Measurements from ENCODE around the gene DCC.

The DCC gene

DNA sequence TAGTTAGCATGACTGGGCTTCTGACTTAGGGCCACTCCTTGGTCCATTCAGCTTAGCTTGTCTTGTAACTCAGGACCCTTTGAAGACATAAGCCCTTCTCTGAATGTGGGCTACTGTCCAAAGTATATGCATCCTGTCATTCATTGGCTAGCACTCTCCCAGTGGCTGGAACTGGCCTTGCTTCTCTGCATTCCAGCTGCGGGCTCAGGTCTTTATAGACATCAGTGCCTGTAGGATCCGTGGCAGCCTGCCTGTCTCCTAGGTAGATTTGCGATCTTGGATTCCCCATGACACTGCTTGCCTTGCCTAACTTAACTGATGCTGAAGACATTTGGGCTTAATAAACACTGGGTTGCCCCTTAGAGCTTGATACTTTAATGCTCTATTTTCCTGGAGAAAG, 170.1 kb downstream of the DCC start:
- TF ChIP-seq CTCF (IDR thresholded peaks at IDR 0.05) = no peak
- no peak overlapping the region for H3K4me3 ChIP-seq
- no peak overlapping the region for H3K27ac ChIP-seq
- DNase-seq (ENCODE audit: low spot score) = no peak

DNA sequence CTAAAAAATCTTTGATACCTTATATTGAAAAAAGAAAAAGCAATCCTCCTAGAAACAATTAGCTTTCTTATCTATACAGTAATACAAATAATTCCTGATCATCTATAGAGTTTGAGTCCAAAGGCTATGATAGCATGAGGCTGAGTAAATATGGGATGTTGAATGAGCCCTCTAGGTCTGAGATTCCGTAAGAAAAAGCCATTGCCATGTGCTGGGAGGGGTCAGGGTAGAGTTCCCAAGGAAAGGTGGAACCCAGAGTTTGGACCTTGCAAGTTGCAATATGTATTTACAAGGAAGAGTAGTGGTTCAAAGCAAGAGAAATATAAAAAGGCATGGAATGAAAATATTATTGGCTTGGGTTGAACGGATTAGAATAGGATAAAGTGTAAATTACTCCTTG, 178.1 kb downstream of the DCC start:
- Histone ChIP-seq H3K4me3 (no peak overlapping the region), H3K27ac (no peak overlapping the region)
- TF ChIP-seq CTCF (IDR thresholded peaks at IDR 0.05) = no peak
- no peak for DNase-seq (ENCODE audit: low spot score)

GRCh38 chr18:52519021-52519420, 179.0 kb downstream of the DCC start:
- DNase-seq (ENCODE audit: low spot score) = no peak

DNA sequence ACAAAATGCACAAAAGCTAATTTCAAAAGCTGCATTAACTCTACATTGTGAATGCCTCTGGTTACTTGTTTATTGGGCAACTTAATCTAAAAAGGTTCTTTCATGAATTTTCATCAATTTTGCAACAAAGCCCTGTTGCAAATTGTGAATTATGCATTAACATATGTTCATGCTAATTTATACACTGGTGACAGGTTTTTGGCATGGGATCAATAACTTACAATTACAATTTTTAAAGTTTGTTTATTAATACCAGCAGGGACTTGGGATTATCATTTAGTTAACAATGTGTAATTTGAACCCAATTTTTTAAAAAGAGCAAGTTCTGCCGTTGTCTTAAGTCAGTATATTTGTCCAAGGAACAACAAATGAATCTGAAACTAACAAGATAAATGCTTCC, 183.6 kb downstream of the DCC start:
- DNase-seq (ENCODE audit: low spot score) = no peak
- Histone ChIP-seq H3K4me3 (no peak overlapping the region), H3K27ac (no peak overlapping the region)
- TF ChIP-seq CTCF (IDR thresholded peaks at IDR 0.05) = no peak

More at GRCh38 chr18:52519021-52519420, 179.0 kb downstream of the DCC start:
- Histone ChIP-seq H3K27ac (no peak overlapping the region), H3K4me3 (no peak overlapping the region)
- no peak for TF ChIP-seq CTCF (IDR thresholded peaks at IDR 0.05)

GRCh38 chr18:52531836-52532235, 191.8 kb downstream of the DCC start:
- TF ChIP-seq CTCF (IDR thresholded peaks at IDR 0.05) = no peak
- H3K4me3 ChIP-seq = no peak overlapping the region

GRCh38 chr18:52536039-52536438, 196.0 kb downstream of the DCC start:
- no peak for DNase-seq (ENCODE audit: low spot score)
- Histone ChIP-seq H3K4me3 (no peak overlapping the region), H3K27ac (no peak overlapping the region)
- no peak for TF ChIP-seq CTCF (IDR thresholded peaks at IDR 0.05)

More at GRCh38 chr18:52531836-52532235, 191.8 kb downstream of the DCC start:
- H3K27ac ChIP-seq = no peak overlapping the region
- no peak for DNase-seq (ENCODE audit: low spot score)

- no peak for DNase-seq (ENCODE audit: low spot score)
- H3K27ac ChIP-seq = no peak overlapping the region
- TF ChIP-seq CTCF (IDR thresholded peaks at IDR 0.05) = no peak
- H3K4me3 ChIP-seq = no peak overlapping the region
Observed at GRCh38 chr18:52537261-52537660, 197.3 kb downstream of the DCC start.
